Measurements from ENCODE around the gene NUP93.
A peak's percentile ranks its signal among the peaks of the same experiment; 100 is the strongest.

The NUP93 gene

DNA sequence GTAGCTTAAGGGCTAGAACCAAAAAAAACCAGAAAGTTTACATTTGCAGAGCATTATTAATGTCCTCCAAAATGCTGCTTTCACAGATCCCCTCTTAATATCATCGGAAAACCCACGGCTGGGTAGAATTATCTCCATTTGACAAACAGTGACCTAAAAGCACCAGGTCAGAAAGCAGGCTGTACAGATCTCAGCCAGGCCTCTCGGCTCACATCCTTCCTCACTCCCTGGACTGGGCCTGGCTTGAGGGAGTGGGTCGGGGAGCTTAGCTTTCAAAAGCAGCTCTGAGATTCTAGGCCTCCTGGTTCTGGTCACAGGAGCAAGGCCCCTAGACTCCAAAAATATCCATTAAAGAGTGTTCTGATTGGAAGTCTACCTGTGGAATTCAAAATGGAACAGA is 126.0 kb downstream of the NUP93 start:
- TF ChIP-seq YY1 (IDR thresholded peaks at IDR 0.05; ENCODE audit: insufficient read depth, insufficient read length), result no peak
- no peak for TF ChIP-seq ZNF274 (IDR thresholded peaks at IDR 0.05; ENCODE audit: low read depth, low read length)
- no peak for TF ChIP-seq SUZ12 (IDR thresholded peaks at IDR 0.05; ENCODE audit: extremely low read depth, insufficient read depth, insufficient read length)
- H3K36me3 ChIP-seq (ENCODE audit: insufficient read depth, insufficient read length, low read length), result no peaks in the 10 kb centered on the region
- DNase-seq (ENCODE audit: low read depth, low spot score), result no peak
- peaks cover under 1% of the 10 kb centered on the region; the same call in 1 of the 2 replicates for H3K9me3 ChIP-seq (ENCODE audit: insufficient read depth, low read length)
- H3K4me1 ChIP-seq (ENCODE audit: insufficient read depth, insufficient read length), result peaks cover 19% of the 10 kb centered on the region
- no peaks in the 10 kb centered on the region for H3K27me3 ChIP-seq (ENCODE audit: insufficient read depth, insufficient read length)
- no peak overlapping the region for H3K9ac ChIP-seq (ENCODE audit: insufficient read length, low read depth)
- H3K4me3 ChIP-seq (ENCODE audit: insufficient read length, low read depth), result no peak overlapping the region

GRCh38 chr16:56856876-56857447 is 127.0 kb downstream of the NUP93 start:
- Histone ChIP-seq H3K4me1 (ENCODE audit: insufficient read depth, insufficient read length) (peaks cover 19% of the 10 kb centered on the region), H3K27me3 (ENCODE audit: insufficient read depth, insufficient read length) (no peaks in the 10 kb centered on the region), H3K36me3 (ENCODE audit: insufficient read depth, insufficient read length, low read length) (no peaks in the 10 kb centered on the region), H3K9me3 (ENCODE audit: insufficient read depth, low read length) (no peaks in the 10 kb centered on the region), H3K4me3 (ENCODE audit: insufficient read length, low read depth) (no peak overlapping the region), H3K9ac (ENCODE audit: insufficient read length, low read depth) (no peak overlapping the region)
- no peak for TF ChIP-seq YY1 (IDR thresholded peaks at IDR 0.05; ENCODE audit: insufficient read depth, insufficient read length)
- TF ChIP-seq SUZ12 (IDR thresholded peaks at IDR 0.05; ENCODE audit: extremely low read depth, insufficient read depth, insufficient read length), result no peak
- no peak for TF ChIP-seq ZNF274 (IDR thresholded peaks at IDR 0.05; ENCODE audit: low read depth, low read length)
- no peak for DNase-seq (ENCODE audit: low read depth, low spot score)

DNA sequence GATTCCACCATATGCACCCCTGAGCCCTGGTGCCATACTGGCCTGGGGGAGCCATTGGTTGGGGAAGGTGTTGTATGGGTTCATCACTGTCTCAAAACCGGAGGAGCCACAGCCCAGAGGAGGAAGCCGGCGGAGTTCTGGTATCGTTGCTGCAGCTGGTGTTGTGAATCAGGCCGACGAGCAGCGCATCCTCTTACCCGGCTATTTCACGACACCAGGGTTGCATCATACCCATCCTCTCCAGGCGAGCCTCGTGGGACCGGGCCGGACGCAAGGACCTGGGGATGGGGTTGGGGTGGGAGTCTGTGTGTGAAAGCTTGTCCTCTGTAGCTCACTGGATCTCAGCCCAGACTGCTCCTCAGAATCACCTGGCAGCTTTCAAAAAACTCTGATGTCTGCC is 128.4 kb downstream of the NUP93 start:
- TF ChIP-seq SUZ12 (IDR thresholded peaks at IDR 0.05; ENCODE audit: extremely low read depth, insufficient read depth, insufficient read length) (no peak), ZNF274 (IDR thresholded peaks at IDR 0.05; ENCODE audit: low read depth, low read length) (no peak), YY1 (IDR thresholded peaks at IDR 0.05; ENCODE audit: insufficient read depth, insufficient read length) (no peak)
- H3K9ac ChIP-seq (ENCODE audit: insufficient read length, low read depth), result no peak overlapping the region

DNA sequence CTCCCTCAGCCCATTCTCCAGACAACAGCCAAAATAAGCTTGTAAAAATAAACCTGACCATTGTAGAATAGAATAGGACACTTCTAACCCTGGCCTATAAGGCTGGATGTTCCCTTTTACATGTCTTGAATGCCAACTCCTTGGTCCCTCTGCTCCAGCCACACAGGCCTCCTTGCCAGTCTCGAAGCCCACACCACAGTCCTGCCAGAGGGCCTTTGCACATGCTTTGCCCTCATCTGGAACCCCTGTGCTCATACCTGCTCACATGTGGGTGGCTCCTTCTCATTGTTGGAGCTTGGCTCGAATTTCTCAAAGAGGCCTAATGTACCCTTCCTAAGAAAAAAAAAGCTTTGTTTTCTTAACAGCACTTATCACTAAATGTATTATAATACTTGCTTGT is 129.7 kb downstream of the NUP93 start:
- Histone ChIP-seq H3K4me3 (ENCODE audit: insufficient read length, low read depth) (no peak overlapping the region), H3K9ac (ENCODE audit: insufficient read length, low read depth) (no peak overlapping the region)

More for the DNA sequence above, 128.4 kb downstream of the NUP93 start:
- Histone ChIP-seq H3K4me1 (ENCODE audit: insufficient read depth, insufficient read length) (peaks cover 24% of the 10 kb centered on the region), H3K4me3 (ENCODE audit: insufficient read length, low read depth) (no peak overlapping the region), H3K36me3 (ENCODE audit: insufficient read depth, insufficient read length, low read length) (no peaks in the 10 kb centered on the region), H3K27me3 (ENCODE audit: insufficient read depth, insufficient read length) (no peaks in the 10 kb centered on the region), H3K9me3 (ENCODE audit: insufficient read depth, low read length) (no peaks in the 10 kb centered on the region)
- no peak for DNase-seq (ENCODE audit: low read depth, low spot score)

DNA sequence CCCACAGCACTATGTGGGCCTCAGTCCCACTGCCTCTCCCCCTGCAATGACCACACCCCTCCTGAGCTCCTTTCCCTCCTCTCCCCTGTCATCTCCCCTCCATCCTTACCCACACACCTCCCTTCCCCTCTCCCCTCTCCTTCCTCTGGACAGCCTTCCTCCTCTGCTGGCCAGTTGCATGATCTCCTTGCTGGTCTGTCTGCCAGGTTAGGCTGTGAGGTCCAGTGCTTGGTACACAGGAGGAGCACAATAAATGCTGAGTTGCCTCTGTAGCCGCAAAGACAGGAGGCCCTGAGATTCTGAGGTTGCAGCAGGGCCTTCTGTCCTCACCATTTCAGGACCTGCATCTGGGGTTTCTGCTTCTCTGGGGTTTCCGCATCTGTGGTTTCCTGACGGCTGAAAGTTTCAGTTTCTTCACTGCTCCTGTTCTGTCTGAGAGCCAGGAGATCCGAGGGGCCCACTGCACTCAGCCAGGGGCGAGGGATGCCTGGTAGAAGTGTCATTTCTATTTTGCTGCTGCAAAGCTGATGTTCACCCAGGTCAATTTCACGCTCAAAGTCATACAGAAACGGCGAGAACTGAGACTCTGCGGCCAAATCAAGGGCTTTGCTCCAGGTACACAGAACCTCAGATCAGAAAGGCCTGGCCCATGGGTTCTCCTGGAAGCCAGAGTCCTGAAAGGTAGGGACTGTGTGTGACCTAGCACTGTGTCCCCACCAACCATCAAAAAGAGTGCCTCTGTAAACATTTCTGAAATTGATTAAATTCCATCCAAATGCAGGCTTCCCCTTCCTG is 130.5 kb downstream of the NUP93 start:
- TF ChIP-seq ZNF274 (IDR thresholded peaks at IDR 0.05; ENCODE audit: low read depth, low read length) (no peak), YY1 (IDR thresholded peaks at IDR 0.05; ENCODE audit: insufficient read depth, insufficient read length) (no peak), SUZ12 (IDR thresholded peaks at IDR 0.05; ENCODE audit: extremely low read depth, insufficient read depth, insufficient read length) (no peak)
- no peak for DNase-seq (ENCODE audit: low read depth, low spot score)
- Histone ChIP-seq H3K27me3 (ENCODE audit: insufficient read depth, insufficient read length) (no peaks in the 10 kb centered on the region), H3K4me3 (ENCODE audit: insufficient read length, low read depth) (no peak overlapping the region), H3K36me3 (ENCODE audit: insufficient read depth, insufficient read length, low read length) (no peaks in the 10 kb centered on the region), H3K9ac (ENCODE audit: insufficient read length, low read depth) (peak overlapping the region; percentile 23), H3K4me1 (ENCODE audit: insufficient read depth, insufficient read length) (peaks cover 24% of the 10 kb centered on the region), H3K9me3 (ENCODE audit: insufficient read depth, low read length) (no peaks in the 10 kb centered on the region)

More for the DNA sequence above, 129.7 kb downstream of the NUP93 start:
- H3K4me1 ChIP-seq (ENCODE audit: insufficient read depth, insufficient read length), result peaks cover 24% of the 10 kb centered on the region
- DNase-seq (ENCODE audit: low read depth, low spot score), result no peak
- H3K27me3 ChIP-seq (ENCODE audit: insufficient read depth, insufficient read length), result no peaks in the 10 kb centered on the region
- no peaks in the 10 kb centered on the region for H3K36me3 ChIP-seq (ENCODE audit: insufficient read depth, insufficient read length, low read length)
- H3K9me3 ChIP-seq (ENCODE audit: insufficient read depth, low read length), result no peaks in the 10 kb centered on the region
- TF ChIP-seq ZNF274 (IDR thresholded peaks at IDR 0.05; ENCODE audit: low read depth, low read length), result no peak
- TF ChIP-seq YY1 (IDR thresholded peaks at IDR 0.05; ENCODE audit: insufficient read depth, insufficient read length), result no peak
- TF ChIP-seq SUZ12 (IDR thresholded peaks at IDR 0.05; ENCODE audit: extremely low read depth, insufficient read depth, insufficient read length), result no peak

DNA sequence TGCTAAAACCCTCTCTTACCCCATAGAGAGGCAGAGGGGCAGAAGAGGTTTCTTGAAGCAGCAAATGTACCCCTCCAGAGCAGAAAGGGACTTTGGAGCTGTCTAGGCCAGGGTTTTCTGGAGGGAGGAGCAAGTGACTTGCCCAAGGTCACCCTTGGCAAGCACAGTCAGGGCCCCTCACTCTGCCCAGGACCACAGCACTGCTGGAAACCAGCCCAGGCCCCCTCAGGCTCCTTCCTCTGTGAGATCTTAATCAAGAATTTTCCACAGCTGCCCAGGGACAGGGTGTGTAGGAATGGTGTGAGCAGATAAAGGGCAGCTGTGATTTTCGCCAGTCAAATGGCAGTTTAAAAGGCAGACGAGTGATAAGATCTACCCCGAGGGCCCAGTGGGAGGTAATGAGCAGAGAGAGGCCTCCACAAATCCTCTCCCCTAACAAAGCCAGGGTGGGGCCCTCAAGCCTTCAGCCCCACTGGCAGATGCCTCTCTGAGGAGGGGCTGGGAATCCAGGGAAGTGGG is 131.2 kb downstream of the NUP93 start:
- TF ChIP-seq ZNF274 (IDR thresholded peaks at IDR 0.05; ENCODE audit: low read depth, low read length), result no peak
- TF ChIP-seq YY1 (IDR thresholded peaks at IDR 0.05; ENCODE audit: insufficient read depth, insufficient read length), result no peak
- no peak for TF ChIP-seq SUZ12 (IDR thresholded peaks at IDR 0.05; ENCODE audit: extremely low read depth, insufficient read depth, insufficient read length)
- Histone ChIP-seq H3K27me3 (ENCODE audit: insufficient read depth, insufficient read length) (no peaks in the 10 kb centered on the region), H3K36me3 (ENCODE audit: insufficient read depth, insufficient read length, low read length) (no peaks in the 10 kb centered on the region), H3K4me1 (ENCODE audit: insufficient read depth, insufficient read length) (peaks cover 24% of the 10 kb centered on the region), H3K9ac (ENCODE audit: insufficient read length, low read depth) (no peak overlapping the region), H3K9me3 (ENCODE audit: insufficient read depth, low read length) (no peaks in the 10 kb centered on the region), H3K4me3 (ENCODE audit: insufficient read length, low read depth) (no peak overlapping the region)
- no peak for DNase-seq (ENCODE audit: low read depth, low spot score)

GRCh38 chr16:56861756-56862155 is 131.8 kb downstream of the NUP93 start:
- Histone ChIP-seq H3K9me3 (ENCODE audit: insufficient read depth, low read length) (no peaks in the 10 kb centered on the region), H3K36me3 (ENCODE audit: insufficient read depth, insufficient read length, low read length) (no peaks in the 10 kb centered on the region), H3K4me3 (ENCODE audit: insufficient read length, low read depth) (no peak overlapping the region), H3K4me1 (ENCODE audit: insufficient read depth, insufficient read length) (peaks cover 24% of the 10 kb centered on the region), H3K9ac (ENCODE audit: insufficient read length, low read depth) (peak overlapping the region; percentile 6), H3K27me3 (ENCODE audit: insufficient read depth, insufficient read length) (no peaks in the 10 kb centered on the region)
- DNase-seq (ENCODE audit: low read depth, low spot score), result no peak
- TF ChIP-seq YY1 (IDR thresholded peaks at IDR 0.05; ENCODE audit: insufficient read depth, insufficient read length) (no peak), ZNF274 (IDR thresholded peaks at IDR 0.05; ENCODE audit: low read depth, low read length) (no peak), SUZ12 (IDR thresholded peaks at IDR 0.05; ENCODE audit: extremely low read depth, insufficient read depth, insufficient read length) (no peak)
